DMS153 treated with DMSO at 0.1 percent for 48 hours (cell line): ENCODE data around the gene FZR1.
"Not testable (repeated sequence)": the region's sequence is repeated elsewhere in the genome, so short reads cannot be mapped to it uniquely, and the experiment has no call there.

ENCODE experiments used
- DNase-seq: peaks from one replicate; lab custom pipeline; 2025; ENCODE audit not compliant: unreplicated experiment; lab: John Stamatoyannopoulos, UW

FZR1 gene

GRCh38 chr19:3528080-3528479 is 22.0 kb downstream of the FZR1 start:
- DNase-seq: no peak

- DNase-seq: no peak
These were observed 22.6 kb downstream of the FZR1 start for GRCh38 chr19:3528539-3529211.

GRCh38 chr19:3529299-3529698 is 23.2 kb downstream of the FZR1 start:
- DNase-seq: not testable (repeated sequence)

GRCh38 chr19:3530389-3530788 is 24.3 kb downstream of the FZR1 start:
- no peak for DNase-seq

GRCh38 chr19:3531716-3532115 is 25.6 kb downstream of the FZR1 start:
- no peak for DNase-seq

- no peak for DNase-seq
These were observed 26.2 kb downstream of the FZR1 start for GRCh38 chr19:3532154-3532786.

GRCh38 chr19:3533033-3533432 is 26.9 kb downstream of the FZR1 start:
- no peak for DNase-seq

GRCh38 chr19:3533563-3534216 is 27.6 kb downstream of the FZR1 start:
- no peak for DNase-seq

GRCh38 chr19:3534375-3535234 is 28.5 kb downstream of the FZR1 start:
- DNase-seq: no peak

- DNase-seq: no peak
These were observed 29.1 kb downstream of the FZR1 start for GRCh38 chr19:3535235-3535535.

GRCh38 chr19:3535563-3535965 is 29.5 kb downstream of the FZR1 start:
- DNase-seq: no peak

GRCh38 chr19:3535981-3536380 is 29.9 kb downstream of the FZR1 start:
- DNase-seq: no peak

GRCh38 chr19:3536429-3537100 is 30.5 kb downstream of the FZR1 start:
- DNase-seq: no peak

- DNase-seq: no peak
These were observed 31.0 kb downstream of the FZR1 start for GRCh38 chr19:3537101-3537437.

- no peak for DNase-seq
These were observed 31.5 kb downstream of the FZR1 start for GRCh38 chr19:3537438-3538240.

- no peak for DNase-seq
These were observed 32.3 kb downstream of the FZR1 start for GRCh38 chr19:3538258-3538929.

GRCh38 chr19:3538965-3539755 is 33.0 kb downstream of the FZR1 start, which contains the start of gene TEKTIP1:
Gene TEKTIP1 (plus strand): TSS chr19:3539174. CDS start chr19:3539178, 4 bp downstream.
- DNase-seq: no peak

GRCh38 chr19:3539756-3540118 is 33.6 kb downstream of the FZR1 start:
- no peak for DNase-seq
